Left ventricle myocardium superior (tissue), 1 donor: ENCODE data around the gene TNFAIP8L3. TPM values are rescaled to one million over a fixed set of nuclear protein-coding genes. Genes with fewer than 3 reads are reported as not detected.
A peak's percentile ranks its signal among the peaks of the same experiment; 100 is the strongest.
"Not testable (repeated sequence)": the region's sequence is repeated elsewhere in the genome, so short reads cannot be mapped to it uniquely, and the experiment has no call there.

Source experiments
- ATAC-seq: fragments of 200-7000 bp; cut with Tn5 transposase; one replicate; pipeline ENCODE4 v1.9.1; 2020; ENCODE audit warnings: mild to moderate bottlenecking, moderate library complexity
- DNase-seq: peaks from one replicate; pipeline ENCODE4 v3.0.0-alpha.2; 2020
- intact Hi-C: fragments of 100-400 bp; cut with micrococcal nuclease; formaldehyde crosslinking; loops from one replicate; pipeline ENCODE4 v1.11.0; 2022
- long read RNA-seq: library from polyadenylated mRNA; unstranded; transcript quantifications from one replicate; pipeline ENCODE4 v2.0.0, GENCODE V29; 2021
- total RNA-seq: library from RNA; stranded (reverse); fragmentation: NEBNext Ultra II Directional; extraction: Animal tissue kit (Norgen Biotek cat#: 25700); gene quantifications from one replicate; pipeline ENCODE4 v1.2.1, GENCODE V29; 2021
- donor health status: DM: no; HTN: yes; CAD: no; lungs with severe emphysema.

TNFAIP8L3 gene
- 4.9 TPM for total RNA-seq
- long read RNA-seq, transcript TNFAIP8L3-202 (2 exons, 2,002 nt) = major isoform, 18 of 18 reads
- long read RNA-seq, partial matches to known transcripts = 0 of 18 reads
- long read RNA-seq, other reads (novel, unspliced or antisense) = 0 of 18 reads

DNA sequence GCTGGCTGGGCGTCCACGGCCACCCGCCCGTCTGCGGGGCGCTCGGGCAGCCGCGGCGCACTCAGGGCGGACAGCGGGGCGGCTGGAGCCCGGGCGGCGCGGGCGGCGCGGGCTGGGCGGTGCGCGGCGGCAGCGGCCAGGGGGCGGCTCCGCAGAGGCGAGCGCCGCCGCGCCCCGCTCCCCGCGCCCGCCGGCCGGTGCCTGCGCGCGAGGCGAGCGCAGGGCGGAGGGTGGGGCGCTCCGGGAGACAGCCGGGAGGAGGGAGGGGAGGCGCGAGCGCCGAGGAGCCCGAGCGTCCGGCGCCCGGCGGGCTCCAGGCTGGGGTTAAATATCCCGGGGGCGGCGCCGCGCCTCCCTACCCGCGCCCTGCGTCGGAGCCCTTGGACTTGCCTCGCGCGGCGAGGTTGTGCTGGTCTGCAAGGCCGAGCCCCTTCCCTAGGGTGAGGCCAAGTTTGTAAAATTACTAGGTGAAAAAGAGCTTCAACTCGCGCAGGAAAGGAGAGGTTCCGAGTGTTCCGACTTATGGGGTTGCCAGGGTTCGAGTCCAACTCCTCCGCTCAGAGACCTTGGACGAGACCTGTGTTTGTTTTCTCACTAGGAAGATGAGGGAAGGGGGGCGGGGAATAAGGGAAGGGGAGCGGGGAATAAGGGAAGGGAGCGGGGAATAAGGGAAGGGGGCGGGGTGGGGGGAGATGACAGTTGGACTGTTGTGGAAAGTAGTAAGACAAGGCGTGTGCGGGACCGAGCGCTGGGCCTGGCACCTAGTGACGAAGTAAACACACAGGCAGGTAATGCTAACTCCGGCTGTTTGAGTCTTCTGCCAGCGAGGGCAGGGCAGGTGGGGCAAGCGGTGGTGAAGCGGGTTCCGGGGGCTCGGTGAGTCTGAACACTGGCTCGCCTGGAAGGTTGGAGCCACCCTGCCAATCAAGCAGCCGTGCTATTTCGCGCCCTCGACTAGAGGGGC is at the start of gene TNFAIP8L3:
Gene TNFAIP8L3 (minus strand): TSS at position 301 of the 964 bp plus-strand sequence. CDS start 311 bp downstream, outside the sequence.
- DNase-seq (peak; percentile 70), ATAC-seq (peak; percentile 85)
- intact Hi-C loops = no loop called here

DNA sequence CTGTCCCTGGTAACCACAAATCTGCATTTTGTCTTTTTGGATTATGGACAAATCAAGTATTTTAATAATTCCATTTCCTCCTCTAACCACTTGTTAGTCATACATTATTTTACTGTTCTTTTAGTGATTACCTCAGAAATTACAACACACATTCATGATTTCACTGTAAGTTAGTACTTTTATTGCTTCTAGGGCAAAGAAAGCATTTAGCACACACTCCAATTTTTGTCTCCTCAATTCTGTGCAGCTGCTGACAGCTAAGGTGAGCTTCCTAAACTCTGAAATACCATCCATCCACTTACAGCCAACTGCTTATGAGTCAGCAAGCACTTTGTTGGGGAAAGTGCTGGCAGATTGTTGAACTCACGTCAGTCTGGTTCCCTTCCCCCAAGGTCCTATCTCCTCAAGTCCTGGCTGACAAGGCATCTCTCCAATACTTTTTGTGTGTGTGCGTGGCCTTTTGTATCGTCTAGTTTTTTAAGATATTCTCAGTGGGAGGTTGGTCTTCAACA is 49.4 kb upstream of the TNFAIP8L3 start:
- no peak for DNase-seq
- intact Hi-C loops = no loop called here
- peak; percentile 88 for ATAC-seq

DNA sequence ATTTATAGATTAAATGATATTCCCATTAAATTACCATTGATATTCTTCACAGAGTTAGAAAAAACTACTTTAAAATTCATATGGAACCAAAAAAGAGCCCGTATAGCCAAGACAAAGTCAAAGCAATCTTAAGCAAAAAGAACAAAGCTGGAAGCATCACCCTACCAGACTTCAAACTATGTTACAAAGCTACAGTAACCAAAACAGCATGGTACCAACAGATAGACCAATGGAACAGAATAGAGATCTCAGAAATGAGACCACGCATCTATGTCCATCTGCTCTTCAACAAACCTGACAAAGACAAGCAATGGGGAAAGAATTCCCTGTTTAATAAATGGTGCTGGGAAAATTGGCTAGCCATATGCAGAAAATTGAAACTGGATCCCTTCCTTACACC is 45.6 kb upstream of the TNFAIP8L3 start:
- intact Hi-C loops, ATAC-seq, DNase-seq: not testable (repeated sequence)

DNA sequence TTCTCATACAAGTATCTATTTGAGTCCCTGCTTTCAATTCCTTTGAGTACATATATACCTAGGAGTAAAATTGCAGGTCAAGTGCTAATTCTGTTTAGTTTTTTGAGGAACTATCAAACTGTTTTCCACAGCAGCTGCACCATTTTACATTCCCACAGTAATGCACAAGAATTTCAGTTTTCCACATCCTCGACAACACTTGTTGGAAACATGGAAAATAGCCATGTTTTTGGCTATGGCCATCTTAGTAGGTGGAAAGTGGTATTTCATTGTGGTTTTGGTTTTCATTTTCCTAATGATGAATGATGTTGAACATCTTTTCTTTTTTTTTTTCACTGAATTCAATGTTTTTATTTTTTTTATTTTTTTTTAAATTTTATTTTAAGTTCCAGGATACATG is 44.4 kb upstream of the TNFAIP8L3 start:
- intact Hi-C loops = no loop called here
- DNase-seq (no peak), ATAC-seq (no peak)

DNA sequence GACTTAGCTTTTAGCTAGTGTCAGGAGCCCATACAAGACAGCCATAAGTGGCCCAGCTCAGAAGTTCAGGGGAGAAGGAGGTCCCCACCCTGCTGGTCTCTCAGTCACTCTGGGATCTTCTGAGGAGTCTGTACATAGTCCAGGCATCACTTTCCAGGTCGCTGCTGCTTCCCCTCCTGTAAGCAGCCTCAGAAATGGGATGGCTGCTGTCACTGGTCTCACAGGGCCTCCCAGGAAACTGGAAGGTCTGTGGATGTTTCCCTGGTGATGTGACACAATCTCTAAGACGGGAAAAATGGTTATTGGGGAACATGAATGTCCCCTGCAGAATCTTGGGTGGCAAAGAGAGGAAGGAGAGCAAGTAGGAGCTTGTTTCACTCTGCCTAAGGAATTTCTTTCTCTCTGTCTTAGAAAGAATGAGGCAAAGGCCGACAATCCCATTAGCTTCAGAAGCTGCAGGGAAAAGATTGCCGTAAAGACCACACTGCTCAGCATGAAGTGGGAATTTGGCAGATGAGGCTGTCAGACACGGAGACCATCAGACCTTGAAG is 43.2 kb upstream of the TNFAIP8L3 start:
- DNase-seq (no peak), ATAC-seq (no peak)
- intact Hi-C loops = no loop called here

DNA sequence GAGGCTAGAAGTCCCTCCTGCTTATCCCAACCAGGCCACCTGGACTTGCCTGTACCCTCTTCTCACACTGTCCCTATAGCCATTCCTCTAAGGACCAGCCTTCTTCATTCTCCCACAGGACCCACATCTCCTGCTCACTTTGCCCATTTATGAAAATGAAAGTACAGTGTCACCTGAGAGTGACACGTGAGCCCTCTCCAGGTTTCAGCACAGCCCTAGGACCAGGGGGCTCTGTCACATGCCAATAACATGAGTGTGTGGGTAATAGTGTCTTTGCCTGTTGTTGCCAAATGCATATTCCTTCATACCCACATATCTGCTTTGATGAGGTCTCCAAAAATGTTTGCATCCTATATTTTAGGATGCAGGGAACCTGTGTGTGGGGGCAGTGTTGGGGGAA is 42.3 kb upstream of the TNFAIP8L3 start:
- intact Hi-C loops = no loop called here

DNA sequence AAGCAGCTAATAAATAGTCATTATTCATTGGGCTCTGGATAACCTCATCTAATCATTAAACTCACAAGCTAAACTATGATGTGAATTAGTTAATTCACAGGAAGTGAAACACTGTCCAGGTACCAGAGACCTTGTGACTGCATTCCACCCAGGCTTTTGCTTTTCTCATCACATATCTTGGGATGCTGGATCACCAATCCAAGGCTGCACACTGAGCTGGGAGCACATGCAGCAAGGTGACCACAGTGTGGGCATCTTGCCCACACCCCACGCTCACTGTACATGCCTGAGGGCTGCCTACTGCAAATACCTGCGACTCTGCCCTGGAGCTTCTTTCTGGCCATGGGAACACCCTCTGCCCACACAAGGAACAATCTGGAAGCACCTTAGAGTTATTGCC is 40.6 kb upstream of the TNFAIP8L3 start:
- no peak for DNase-seq
- intact Hi-C loops = no loop called here
- ATAC-seq = peak; percentile 25

More for the DNA sequence above, 42.3 kb upstream of the TNFAIP8L3 start:
- ATAC-seq = no peak
- DNase-seq = no peak

DNA sequence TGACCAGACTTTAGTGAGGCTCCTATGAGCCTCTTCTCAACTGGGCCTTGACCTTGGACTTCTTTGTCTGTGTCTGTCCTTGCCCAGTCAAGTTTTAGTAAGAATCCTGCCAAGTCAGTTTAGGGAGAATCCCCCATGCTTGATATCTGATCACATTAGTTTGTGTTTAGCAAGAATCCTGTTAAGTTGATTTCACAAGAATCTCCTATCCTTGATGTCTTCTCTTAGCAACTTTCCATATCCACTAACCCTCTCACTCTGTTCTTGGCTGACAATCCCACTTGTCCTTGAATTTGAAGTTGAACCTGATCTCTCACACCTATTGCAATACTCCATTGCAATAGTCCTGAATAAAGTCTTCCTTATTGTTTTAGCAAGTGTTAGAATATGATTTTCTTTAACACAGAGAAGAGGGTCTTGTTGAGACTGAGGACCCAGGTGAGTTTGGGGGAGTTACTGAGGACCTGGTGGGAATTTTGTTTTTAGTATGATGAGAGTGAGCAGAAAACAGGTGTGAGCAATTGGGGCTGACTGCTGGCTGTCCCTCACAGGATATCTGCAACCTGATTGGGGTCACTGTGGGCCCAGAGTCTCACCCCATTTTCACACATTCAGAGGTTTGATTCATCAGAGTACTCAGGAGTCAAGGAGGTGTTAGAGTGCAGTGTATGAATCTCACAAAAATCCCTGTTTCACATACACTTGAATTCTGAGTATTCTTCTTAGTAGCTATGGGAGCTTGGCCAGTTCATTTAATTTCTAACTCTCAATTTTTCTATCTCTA is 39.9 kb upstream of the TNFAIP8L3 start:
- no peak for ATAC-seq
- no peak for DNase-seq
- intact Hi-C loops = no loop called here

DNA sequence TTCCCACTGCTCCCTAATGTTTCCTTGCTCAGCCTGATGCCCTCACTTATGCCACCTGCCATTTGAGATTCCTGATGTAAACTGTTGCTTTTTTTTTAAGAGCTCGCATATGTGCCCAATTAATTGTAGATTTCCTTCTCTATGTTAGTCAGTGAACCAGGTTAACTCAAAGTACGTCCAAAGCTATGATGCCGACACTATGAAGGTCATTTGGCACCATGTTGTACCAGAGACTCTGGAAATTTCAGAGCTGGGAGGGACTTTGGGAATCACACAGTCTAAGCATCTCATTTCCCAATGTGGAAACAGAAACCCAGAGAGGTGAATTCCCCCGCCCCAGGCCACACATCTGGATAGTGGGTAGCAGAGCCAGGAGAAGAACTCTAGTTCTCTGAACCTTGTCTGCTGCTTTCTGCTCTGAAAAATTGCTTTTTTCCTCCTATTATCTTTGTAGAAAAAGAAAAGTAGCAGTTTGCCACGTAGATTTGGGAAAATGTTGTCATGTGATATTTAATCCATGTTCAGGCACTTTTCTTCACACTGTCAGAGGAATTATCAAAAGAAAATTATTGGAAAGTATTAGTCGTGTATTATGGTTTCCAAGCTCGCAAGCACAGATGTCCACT is 38.5 kb upstream of the TNFAIP8L3 start:
- intact Hi-C loops = no loop called here

DNA sequence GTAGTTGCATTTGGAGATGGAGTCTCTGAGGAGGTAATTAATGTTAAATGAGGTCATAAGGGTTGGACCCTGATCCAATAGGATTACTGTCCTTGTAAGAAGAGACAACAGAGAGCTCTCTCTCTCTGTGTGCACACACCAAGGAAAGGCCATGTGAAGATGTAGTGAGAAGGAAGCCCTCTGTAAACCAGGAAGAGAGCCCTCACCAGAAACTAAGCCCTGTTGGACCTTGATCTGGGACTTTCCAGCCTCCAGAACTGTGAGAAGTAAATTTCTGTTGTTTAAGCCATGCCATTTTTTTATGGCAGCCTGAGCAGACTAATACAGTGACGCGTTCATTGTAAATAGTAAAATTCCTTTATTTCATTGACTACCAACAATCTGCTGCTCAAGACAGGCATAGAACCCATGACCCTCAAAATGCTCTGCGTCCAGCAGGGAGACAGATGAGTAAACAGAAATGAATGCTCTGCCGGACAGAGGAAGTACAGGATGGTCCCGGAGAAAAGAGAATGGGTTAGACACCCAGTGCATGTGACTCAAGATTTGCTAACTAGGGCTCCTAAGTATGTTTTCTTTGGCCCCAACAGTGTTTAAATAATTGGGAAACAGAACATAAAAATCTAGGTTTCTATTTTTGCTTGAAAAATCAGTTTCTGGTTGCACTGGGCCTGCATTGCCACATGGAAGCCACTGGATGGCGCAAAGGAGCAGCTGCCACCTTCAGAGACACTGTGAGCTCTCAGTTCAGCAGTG is 37.9 kb upstream of the TNFAIP8L3 start:
- ATAC-seq (peak; percentile 82), DNase-seq (peak; percentile 41)
- intact Hi-C loops = no loop called here

More for the DNA sequence above, 38.5 kb upstream of the TNFAIP8L3 start:
- ATAC-seq (no peak), DNase-seq (no peak)

DNA sequence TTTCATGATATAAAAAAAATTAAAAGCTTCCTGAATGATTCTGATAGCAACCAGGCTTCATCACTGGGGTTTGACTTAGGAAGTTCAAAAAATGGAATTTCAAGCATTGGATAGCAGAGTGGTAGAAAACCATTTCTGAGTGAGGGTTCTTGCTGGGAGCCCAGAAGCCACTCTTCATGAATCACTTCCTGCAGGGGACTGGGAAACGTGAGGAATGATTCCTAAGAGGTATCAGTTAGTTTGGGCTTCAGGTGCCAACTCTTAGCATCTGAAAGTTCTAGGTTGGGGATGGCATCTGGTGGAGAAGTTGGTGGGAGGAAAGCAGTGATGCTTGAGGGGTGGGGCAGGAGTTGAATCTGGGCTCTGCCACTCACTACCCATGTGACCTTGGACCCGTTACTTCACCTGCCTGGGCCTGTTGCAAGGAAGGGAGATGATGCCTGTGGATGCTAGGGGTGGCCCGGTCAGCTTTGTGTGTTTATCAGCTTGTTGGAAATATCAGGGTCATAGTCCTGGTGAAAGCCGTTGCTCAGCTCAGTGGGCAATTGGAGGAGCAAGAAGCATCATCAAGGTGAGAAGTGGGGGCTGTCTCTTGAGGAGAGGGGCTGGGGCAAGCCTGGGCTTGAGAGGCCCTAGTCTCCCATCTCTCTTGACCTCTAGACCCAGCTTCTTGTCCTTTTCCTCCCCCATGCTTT is 37.0 kb upstream of the TNFAIP8L3 start:
- ATAC-seq = no peak
- intact Hi-C loops = no loop called here
- DNase-seq = no peak

DNA sequence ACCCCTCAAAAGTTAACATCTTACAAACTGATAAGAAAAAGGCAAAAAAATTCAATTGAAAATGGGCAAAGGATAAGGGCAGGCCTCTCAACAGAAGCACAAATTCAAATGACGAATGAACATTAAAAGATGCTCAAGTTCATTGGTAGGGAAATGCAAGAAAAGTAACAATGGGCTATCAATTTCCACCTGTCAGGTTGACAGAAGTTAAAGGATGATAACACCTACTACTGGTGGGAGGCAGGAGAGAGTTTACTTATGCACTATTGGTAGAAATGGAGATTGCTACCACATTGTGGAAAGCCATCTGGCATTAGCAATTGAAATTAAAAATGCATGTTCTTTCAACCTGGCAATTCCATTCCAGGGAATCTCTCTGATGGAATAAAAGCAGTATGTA is 35.6 kb upstream of the TNFAIP8L3 start:
- no peak for ATAC-seq
- intact Hi-C loops = no loop called here
- DNase-seq = no peak

DNA sequence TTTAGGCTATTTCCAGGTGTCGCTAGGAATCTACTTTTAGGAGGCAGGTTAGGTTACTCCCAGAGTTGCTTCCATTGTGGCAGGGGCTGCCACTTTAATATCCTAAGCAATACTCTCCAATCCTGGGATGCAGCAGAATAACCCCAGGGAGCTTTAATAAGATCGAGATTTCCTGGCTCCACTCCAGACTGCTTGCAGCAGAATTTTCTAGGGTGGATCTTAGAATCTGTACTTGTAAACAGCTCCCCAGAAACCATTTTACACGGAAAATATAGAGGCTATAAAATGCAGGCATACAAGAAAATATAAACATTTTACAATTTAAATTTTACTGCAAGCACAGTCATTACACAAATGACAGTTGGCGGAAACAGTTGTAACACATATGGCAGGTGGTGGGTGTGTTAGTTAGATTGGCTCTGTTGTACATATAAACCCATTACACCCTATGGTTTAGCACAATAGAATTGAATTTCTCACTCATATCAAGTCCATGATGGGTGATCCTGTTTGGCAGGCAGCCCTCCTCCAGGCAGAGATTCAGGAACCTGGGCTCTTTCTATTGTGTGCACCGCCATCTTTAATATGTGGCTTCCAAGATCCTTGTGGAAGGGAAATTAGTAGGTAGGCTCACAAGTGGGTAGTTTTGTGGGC is 35.0 kb upstream of the TNFAIP8L3 start:
- DNase-seq (no peak), ATAC-seq (no peak)
- intact Hi-C loops = no loop called here

DNA sequence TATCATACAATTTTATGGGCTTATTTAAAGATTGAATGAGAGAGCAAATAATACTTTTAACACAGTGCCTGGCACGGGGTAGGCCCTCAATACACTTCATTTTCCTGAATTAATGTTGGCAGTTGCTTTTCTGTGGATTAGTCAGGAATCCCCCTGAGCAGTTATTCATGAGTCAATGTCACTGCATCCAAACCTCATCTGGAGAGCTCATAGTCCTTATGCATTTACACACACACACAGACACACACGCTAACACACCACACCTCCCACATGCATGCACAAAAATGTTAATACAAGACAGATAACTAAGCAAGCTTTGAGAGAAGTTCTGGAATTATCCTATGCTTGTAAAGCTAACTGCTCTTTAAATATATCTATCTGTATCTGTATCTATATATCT is 34.0 kb upstream of the TNFAIP8L3 start:
- ATAC-seq (no peak), DNase-seq (no peak)
- intact Hi-C loops = no loop called here

DNA sequence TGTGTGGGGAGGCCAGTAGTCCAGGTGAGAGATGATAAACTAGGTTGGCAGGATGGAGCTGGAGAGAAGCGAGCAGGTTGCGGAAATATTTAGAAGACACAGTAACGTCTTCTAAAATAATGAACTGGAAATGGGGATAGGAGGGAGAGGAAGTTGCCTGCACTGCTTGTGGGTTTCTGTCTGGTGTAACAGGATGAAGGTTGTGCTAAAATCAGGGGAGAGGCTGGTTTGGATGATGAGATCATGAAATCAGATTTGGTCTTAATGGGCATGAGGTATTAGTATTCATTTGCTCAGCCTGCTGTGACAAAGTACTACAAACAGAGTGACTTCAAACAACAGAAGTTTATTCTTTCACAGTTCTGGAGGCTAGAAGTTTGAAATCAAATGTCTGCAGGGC is 32.1 kb upstream of the TNFAIP8L3 start:
- DNase-seq (no peak), ATAC-seq (no peak)
- intact Hi-C loops = no loop called here

DNA sequence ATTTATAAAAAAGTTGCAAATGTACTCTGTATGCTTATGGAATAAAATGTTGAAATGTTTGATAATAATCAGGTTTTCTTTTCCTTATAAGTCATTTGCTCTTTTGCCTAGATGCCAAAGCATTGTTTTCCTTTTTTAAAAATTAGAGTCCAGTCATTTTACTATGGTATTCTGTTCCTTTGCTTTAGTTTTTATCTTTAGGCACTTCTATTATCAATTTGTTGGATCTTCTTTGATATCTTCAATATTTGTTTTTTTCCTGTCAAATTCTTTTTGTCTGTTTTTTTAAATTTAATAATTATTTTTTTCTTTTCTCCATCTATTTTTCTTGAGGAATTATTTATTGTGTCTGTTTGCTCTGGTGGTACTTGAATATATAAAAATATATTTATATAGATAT is 28.3 kb upstream of the TNFAIP8L3 start:
- ATAC-seq, DNase-seq, intact Hi-C loops: not testable (repeated sequence)

DNA sequence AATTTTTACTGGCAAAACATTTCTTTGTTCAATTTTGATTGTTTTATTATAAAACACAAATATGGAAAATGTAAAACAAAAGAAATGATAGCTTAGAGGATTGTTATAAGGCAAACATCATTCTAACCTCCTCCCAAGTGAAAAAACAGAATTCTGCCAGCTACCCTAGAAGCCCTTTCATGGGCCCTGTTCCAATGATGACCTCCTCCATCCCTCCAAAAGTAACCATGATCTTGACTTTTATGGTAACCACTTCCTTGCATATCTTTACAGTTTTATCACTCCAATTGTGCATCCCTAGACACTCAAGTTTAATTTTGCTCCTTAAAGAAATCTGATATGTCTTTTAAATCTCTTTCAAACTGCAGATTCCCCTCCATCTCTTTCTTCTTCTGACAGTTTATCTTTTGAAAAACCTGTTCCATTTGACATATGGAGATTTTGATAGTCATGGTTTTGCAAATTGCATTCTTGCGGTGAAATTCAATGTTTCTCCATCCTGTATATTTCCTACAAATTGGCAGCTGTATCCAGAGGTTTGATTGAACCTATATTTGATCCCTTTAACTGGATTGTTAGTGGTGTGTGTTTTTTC is 27.0 kb upstream of the TNFAIP8L3 start:
- DNase-seq (no peak), ATAC-seq (no peak)
- intact Hi-C loops = no loop called here
